HL-60 (cell line): Measurements from ENCODE around the gene PIK3CA.

Experiments
- GABPA ChIP-seq: IDR thresholded peaks from 2 replicates; pipeline ENCODE4 v1.6.1; 2012; ENCODE audit warnings: low read depth
- POLR2AphosphoS5 ChIP-seq: IDR thresholded peaks from 2 replicates; pipeline ENCODE4 v1.6.1; 2012; ENCODE audit warnings: low read depth
- TF ChIP-seq, protein P1 (sequence below): IDR thresholded peaks from one replicate; pipeline ENCODE4 v1.5.1; 2011; ENCODE audit warnings: low read length, control low read depth, inconsistent platforms; ENCODE audit not compliant: insufficient read depth

GRCh38 chr3:179133575-179133974 lies 14.6 kb upstream of the PIK3CA start:
- TF ChIP-seq, protein P1, sequence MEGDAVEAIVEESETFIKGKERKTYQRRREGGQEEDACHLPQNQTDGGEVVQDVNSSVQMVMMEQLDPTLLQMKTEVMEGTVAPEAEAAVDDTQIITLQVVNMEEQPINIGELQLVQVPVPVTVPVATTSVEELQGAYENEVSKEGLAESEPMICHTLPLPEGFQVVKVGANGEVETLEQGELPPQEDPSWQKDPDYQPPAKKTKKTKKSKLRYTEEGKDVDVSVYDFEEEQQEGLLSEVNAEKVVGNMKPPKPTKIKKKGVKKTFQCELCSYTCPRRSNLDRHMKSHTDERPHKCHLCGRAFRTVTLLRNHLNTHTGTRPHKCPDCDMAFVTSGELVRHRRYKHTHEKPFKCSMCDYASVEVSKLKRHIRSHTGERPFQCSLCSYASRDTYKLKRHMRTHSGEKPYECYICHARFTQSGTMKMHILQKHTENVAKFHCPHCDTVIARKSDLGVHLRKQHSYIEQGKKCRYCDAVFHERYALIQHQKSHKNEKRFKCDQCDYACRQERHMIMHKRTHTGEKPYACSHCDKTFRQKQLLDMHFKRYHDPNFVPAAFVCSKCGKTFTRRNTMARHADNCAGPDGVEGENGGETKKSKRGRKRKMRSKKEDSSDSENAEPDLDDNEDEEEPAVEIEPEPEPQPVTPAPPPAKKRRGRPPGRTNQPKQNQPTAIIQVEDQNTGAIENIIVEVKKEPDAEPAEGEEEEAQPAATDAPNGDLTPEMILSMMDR, result no peak
- TF ChIP-seq POLR2AphosphoS5, result no peak
- TF ChIP-seq GABPA, result no peak
